Measurements from ENCODE around the gene SNX3. TPM values are rescaled to one million over a fixed set of nuclear protein-coding genes. Genes with fewer than 3 reads are reported as not detected.

The SNX3 gene
- total RNA-seq, 4 donors from 2014 or later = 96.5 to 155 (median 107) TPM

DNA sequence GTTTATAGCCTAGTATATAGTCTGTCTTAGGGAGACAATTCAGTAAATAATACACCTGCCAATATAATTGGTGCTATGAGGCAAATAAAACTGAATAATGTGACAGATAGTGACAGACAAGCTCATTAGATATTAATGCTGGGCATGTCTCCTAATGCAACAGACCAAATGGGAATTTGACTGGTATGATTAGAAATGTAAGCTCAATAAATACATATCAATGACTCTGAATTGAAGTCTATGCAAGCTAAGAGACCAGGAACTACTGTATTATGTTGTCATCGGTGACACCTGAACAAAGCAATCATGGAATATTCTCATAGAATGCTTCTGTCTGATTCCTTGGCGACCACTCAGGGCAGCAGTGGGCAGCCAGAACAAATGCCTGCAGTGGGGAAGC lies 2.5 kb upstream of the SNX3 start:
- H3K27me3 ChIP-seq = no peaks in the 10 kb centered on the region
- WGBS, 2 donors = 84 to 91% methylated on average over 2 of the region's 2 CpGs
- no peak for DNase-seq
- TF ChIP-seq, protein P1, sequence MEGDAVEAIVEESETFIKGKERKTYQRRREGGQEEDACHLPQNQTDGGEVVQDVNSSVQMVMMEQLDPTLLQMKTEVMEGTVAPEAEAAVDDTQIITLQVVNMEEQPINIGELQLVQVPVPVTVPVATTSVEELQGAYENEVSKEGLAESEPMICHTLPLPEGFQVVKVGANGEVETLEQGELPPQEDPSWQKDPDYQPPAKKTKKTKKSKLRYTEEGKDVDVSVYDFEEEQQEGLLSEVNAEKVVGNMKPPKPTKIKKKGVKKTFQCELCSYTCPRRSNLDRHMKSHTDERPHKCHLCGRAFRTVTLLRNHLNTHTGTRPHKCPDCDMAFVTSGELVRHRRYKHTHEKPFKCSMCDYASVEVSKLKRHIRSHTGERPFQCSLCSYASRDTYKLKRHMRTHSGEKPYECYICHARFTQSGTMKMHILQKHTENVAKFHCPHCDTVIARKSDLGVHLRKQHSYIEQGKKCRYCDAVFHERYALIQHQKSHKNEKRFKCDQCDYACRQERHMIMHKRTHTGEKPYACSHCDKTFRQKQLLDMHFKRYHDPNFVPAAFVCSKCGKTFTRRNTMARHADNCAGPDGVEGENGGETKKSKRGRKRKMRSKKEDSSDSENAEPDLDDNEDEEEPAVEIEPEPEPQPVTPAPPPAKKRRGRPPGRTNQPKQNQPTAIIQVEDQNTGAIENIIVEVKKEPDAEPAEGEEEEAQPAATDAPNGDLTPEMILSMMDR (IDR thresholded peaks at IDR 0.05) = no peak
- TF ChIP-seq POLR2A (IDR thresholded peaks at IDR 0.05) = no peak
- peaks cover 0 to 2% (median 0%) of the 10 kb centered on the region in 3 donors for H3K36me3 ChIP-seq
- no peaks in the 10 kb centered on the region for H3K9me3 ChIP-seq
- H3K4me3 ChIP-seq = no peak overlapping the region
- intact Hi-C loops (cut with DNase I) = no loop called here
- H3K4me1 ChIP-seq = peaks cover 5 to 28% (median 6%) of the 10 kb centered on the region in 3 donors
- H3K27ac ChIP-seq = no peak overlapping the region

DNA sequence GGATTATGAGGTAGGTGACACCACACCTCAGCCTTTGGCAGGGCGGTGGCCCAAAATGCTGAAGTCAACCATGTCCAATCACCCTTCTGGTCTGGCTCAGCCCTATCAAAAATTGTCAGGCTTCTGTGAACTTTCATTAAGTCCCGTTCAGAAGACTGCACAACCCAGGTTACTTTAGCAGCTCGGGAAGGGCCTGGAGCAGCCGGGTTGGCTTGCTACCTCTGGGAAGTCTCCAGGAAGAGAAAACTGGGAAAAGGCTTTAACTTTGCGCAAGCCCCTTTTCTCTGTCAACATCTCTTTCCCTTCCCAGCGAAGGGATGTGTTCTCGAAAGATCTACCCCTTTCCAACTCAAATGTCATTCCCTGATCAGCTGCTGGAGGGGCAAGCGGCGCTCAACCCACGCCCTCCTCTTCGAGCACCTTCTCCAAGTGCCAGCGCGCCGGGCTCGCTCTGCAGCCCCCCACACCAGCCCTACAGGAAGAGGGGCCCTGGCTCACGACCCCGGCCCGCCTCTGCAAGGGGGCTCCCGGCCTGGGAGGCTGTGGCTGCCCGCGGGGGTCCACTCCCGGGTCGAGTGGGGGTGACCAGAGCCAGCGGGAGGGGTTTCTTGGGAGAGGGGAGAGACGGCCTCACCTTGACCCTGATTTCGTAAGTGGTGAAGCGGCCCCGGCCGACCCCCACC lies 573 bp downstream of the SNX3 start:
- DNase-seq = peak; percentile 45
- Histone ChIP-seq H3K27ac (peak overlapping the region; percentile 96 to 99 (median 97)), H3K4me3 (peak overlapping the region; percentile 85 to 96 (median 92)), H3K36me3 (peaks cover 0 to 32% (median 0%) of the 10 kb centered on the region in 3 donors), H3K4me1 (peaks cover 5 to 54% (median 10%) of the 10 kb centered on the region in 3 donors), H3K27me3 (no peaks in the 10 kb centered on the region), H3K9me3 (no peaks in the 10 kb centered on the region)
- WGBS, 2 donors = 0 to 2% methylated on average over 8 to 14 of the region's 29 CpGs
- TF ChIP-seq, protein P1 (IDR thresholded peaks at IDR 0.05) = peak in 1 of 6 experiments; percentile 2
- TF ChIP-seq POLR2A (IDR thresholded peaks at IDR 0.05) = peak in 1 of 4 donors; percentile 25
- intact Hi-C loops (cut with DNase I) = no loop called here

DNA sequence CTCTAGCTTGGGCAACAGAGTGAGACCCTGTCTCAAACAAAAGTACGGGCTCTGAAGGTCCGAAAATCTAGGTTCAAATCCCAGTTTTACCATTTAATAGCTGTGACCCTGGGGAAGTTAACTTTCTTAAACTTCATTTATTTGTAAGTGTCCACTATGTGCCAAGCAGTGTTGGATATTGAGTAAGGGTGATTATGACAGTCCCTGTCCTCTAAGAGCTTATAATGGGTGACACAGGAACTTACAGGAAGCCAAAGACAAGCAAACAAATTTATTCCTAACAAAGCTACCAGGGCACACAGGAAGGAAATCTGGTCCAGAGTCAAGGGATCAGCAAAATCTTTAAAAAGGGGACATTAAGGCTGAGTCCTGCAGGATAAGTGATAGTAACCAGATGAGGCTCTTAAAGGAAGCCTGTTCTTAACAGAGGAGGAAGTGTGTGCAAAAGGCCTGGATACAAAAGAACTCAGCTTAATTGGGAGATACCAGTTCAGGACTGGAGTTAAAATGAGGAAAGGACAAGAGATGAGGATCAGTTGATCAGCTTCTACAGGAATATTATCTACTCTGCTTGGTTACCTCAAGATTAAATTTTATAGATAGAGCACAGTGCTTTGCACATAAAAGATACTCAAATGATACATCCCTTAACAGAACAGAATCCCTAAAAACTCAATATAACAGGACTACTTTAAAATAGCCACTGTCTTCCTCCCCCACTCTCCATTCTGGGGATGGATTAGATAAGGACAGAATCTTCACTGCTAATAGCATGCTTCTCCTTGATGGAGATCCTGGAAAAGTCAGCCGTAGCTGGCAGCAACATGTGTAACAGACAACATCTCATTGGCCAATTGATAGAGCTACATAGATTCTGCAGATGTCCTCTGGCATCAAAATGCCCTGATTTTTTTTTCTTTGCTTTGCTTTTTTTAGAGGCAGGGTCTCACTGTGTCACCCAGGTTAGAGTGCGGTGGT lies 6.1 kb downstream of the SNX3 start:
- intact Hi-C loops (cut with DNase I) = no loop called here
- H3K36me3 ChIP-seq = peaks cover 0 to 54% (median 0%) of the 10 kb centered on the region in 3 donors
- H3K4me1 ChIP-seq = peaks cover 15 to 73% (median 16%) of the 10 kb centered on the region in 3 donors
- H3K27ac ChIP-seq = no peak overlapping the region
- TF ChIP-seq POLR2A (IDR thresholded peaks at IDR 0.05) = no peak
- DNase-seq = no peak
- H3K9me3 ChIP-seq = no peaks in the 10 kb centered on the region
- no peaks in the 10 kb centered on the region for H3K27me3 ChIP-seq
- no peak overlapping the region for H3K4me3 ChIP-seq
- 90 to 100% methylated on average over 2 to 4 of the region's 4 CpGs for WGBS, 2 donors

DNA sequence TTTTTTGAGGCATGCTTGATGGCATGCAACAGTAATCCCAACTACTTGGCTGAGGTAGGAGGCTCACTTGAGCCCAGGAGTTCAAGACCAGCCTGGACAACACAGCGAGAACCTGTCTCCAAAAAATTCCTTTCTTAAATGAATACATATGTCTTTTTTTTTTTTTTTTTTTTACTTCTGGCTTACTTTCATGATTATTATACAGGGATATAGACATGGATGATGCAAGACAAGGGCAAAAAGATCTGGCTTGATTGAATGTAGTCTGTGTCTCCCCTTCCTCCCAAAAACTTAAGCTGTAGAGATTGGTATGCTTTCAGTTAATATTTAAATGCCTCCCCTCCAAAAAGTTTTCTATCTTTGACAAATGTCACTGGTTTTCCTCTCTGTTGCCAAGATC lies 7.6 kb downstream of the SNX3 start:
- no peaks in the 10 kb centered on the region for H3K9me3 ChIP-seq
- no peak overlapping the region for H3K4me3 ChIP-seq
- intact Hi-C loops (cut with DNase I) = no loop called here
- DNase-seq = no peak
- 93 to 100% methylated on average over 1 of the region's 1 CpG for WGBS, 2 donors
- peaks cover 9 to 58% (median 11%) of the 10 kb centered on the region in 3 donors for H3K4me1 ChIP-seq
- no peak overlapping the region for H3K27ac ChIP-seq
- H3K36me3 ChIP-seq = peaks cover 0 to 51% (median 0%) of the 10 kb centered on the region in 3 donors
- H3K27me3 ChIP-seq = no peaks in the 10 kb centered on the region
- no peak for TF ChIP-seq POLR2A (IDR thresholded peaks at IDR 0.05)
- TF ChIP-seq, protein P1 (IDR thresholded peaks at IDR 0.05) = no peak

DNA sequence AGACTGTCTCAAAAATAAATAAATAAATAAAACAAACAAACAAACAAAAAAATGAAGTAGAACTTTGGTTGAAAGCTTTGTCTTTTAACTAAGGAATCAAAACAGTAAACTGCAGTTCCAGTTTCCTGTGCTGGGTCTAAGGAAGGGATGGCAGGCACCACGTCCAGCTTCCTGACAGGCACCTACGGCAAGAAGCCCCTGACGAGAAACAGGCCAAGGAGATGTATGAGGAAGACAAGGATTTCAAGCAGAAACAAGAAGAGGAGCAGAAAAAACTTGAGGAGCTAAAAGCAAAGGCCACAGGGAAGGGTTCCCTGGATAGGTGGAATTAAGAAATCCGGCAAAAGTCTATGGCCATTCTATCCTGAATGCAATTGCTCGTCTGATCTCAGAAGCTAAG lies 8.8 kb downstream of the SNX3 start:
- H3K4me1 ChIP-seq = peaks cover 5 to 46% (median 11%) of the 10 kb centered on the region in 3 donors
- H3K9me3 ChIP-seq = no peaks in the 10 kb centered on the region
- no peak overlapping the region for H3K4me3 ChIP-seq
- DNase-seq = no peak
- peaks cover 0 to 39% (median 0%) of the 10 kb centered on the region in 3 donors for H3K36me3 ChIP-seq
- H3K27me3 ChIP-seq = no peaks in the 10 kb centered on the region
- TF ChIP-seq, protein P1 (IDR thresholded peaks at IDR 0.05) = no peak
- no peak for TF ChIP-seq POLR2A (IDR thresholded peaks at IDR 0.05)
- intact Hi-C loops (cut with DNase I) = no loop called here
- H3K27ac ChIP-seq = no peak overlapping the region
- 78 to 89% methylated on average over 5 of the region's 5 CpGs for WGBS, 2 donors

All from esophagus squamous epithelium (tissue), 5 donors.